Peyer's patch (tissue), 4 donors: ENCODE measurements around the gene NEMP2.

ENCODE experiments used
- CTCF ChIP-seq, 6 experiments: fragments of 450-650 bp in 4 of 6; fragments of 200-600 bp in 2 of 6; sonication (generic) in 1 of 6; IDR thresholded peaks; one replicate each; pipeline ENCODE4 v1.5.1; 2017 to 2019; ENCODE audit warnings: antibody characterized with exemption in 6 of 6, mild to moderate bottlenecking in 3 of 6, moderate library complexity in 1 of 6
- POLR2A ChIP-seq, 2 donors: fragments of 450-650 bp; IDR thresholded peaks; one replicate each; pipeline ENCODE4 v1.5.1; 2017; ENCODE audit warnings: antibody characterized with exemption in 2 of 2, mild to moderate bottlenecking in 2 of 2, moderate library complexity in 2 of 2

- no peak for TF ChIP-seq POLR2A (IDR thresholded peaks at IDR 0.05)
- TF ChIP-seq CTCF (IDR thresholded peaks at IDR 0.05), result no peak
Measured at GRCh38 chr2:190564838-190565237, 30.3 kb upstream of the NEMP2 start.
